ENCODE measurements around the gene SYT6.

GRCh38 chr1:114078116-114078515 lies 75.6 kb downstream of the SYT6 start:
- TF ChIP-seq CTCF (conservative IDR thresholded peaks at IDR 0.05; ENCODE audit: low read depth, low read length) (no peak), EZH2 (IDR thresholded peaks at IDR 0.05; ENCODE audit: borderline replicate concordance, low read depth, low read length, poor library complexity, severe bottlenecking) (no peak)
